HepG2 (cell line): ENCODE measurements around the gene SLC23A2. TPM values are rescaled to one million over a fixed set of nuclear protein-coding genes. Genes with fewer than 3 reads are reported as not detected.

Source experiments
- ATAC-seq: fragments of 200-7000 bp; cut with Tn5 transposase; 3 replicates; pipeline ENCODE4 v1.9.1; 2020; ENCODE audit warnings: mild to moderate bottlenecking, moderate library complexity
- BruUV-seq: library from RNA; stranded (reverse); fragments of 400-500 nt; replicated peaks from 2 replicates; lab custom pipeline; 2021; lab: Mats Ljungman, UMichigan
- CTCF ChIA-PET: fragments of 300-600 bp; formaldehyde crosslinking; extraction: SDS; loops from one replicate; lab custom pipeline; 2021; ENCODE audit warnings: low total read pairs, inconsistent platforms, low intra/inter-chr PET ratio; lab: Yijun Ruan, JAX
- POLR2A ChIA-PET: fragments of 350-600 bp; sonication (Branson Sonifier 250); formaldehyde crosslinking; loops from one replicate; lab custom pipeline; 2020; ENCODE audit warnings: antibody characterized with exemption, inconsistent platforms; lab: Yijun Ruan, JAX
- DNase-seq: peaks from one replicate; pipeline ENCODE4 v3.0.0-alpha.2; 2015; ENCODE audit warnings: low spot score
- FAIRE-seq: peaks from 3 replicates; lab custom pipeline; 2011; peaks lifted over from hg19 to GRCh38; lab: Jason Lieb, UNC
- H2AFZ ChIP-seq: one replicate; pipeline ENCODE4 v1.6.1; 2011; ENCODE audit warnings: low read length, inconsistent platforms
- H3K27ac ChIP-seq: fragments of 300-600 bp; 3 replicates; pipeline ENCODE4 v1.8.0; 2011; ENCODE audit warnings: mixed run types, mild to moderate bottlenecking, mixed read lengths, low read length, inconsistent platforms; ENCODE audit not compliant: insufficient read depth; ENCODE audit errors: extremely low read length
- H3K27me3 ChIP-seq, 2 experiments: fragments of 200-600 bp in 1 of 2; 2 replicates in 1 of 2; 3 replicates in 1 of 2; pipeline versions ENCODE4 v1.6.0 to v1.8.0; 2011; ENCODE audit warnings: low read length in 2 of 2, mild to moderate bottlenecking in 2 of 2, moderate library complexity in 2 of 2, inconsistent platforms in 1 of 2; ENCODE audit not compliant: insufficient read depth in 2 of 2, control insufficient read depth in 1 of 2
- H3K36me3 ChIP-seq, 2 experiments: fragments of 200-600 bp in 1 of 2; replicated peaks in 1 of 2; 2 replicates in 1 of 2; 3 replicates in 1 of 2; pipeline versions ENCODE4 v1.5.1 to v1.8.0; 2011; ENCODE audit warnings: low read length in 2 of 2, inconsistent platforms in 1 of 2; ENCODE audit not compliant: insufficient read depth in 2 of 2, control insufficient read depth in 1 of 2
- H3K4me1 ChIP-seq: 2 replicates; pipeline ENCODE4 v1.5.1; 2012; ENCODE audit warnings: low read length, inconsistent platforms; ENCODE audit not compliant: insufficient read depth
- H3K4me2 ChIP-seq: 2 replicates; pipeline ENCODE4 v1.6.0; 2011; ENCODE audit warnings: low read depth, low read length, inconsistent platforms
- H3K4me3 ChIP-seq, 3 experiments: fragments of 200-600 bp in 1 of 3; sonication (generic), shearing (Covaris generic) in 1 of 3; replicated peaks in 1 of 3; 2 replicates each; pipeline ENCODE4 v1.5.1; 2011 to 2016; ENCODE audit warnings: low read length in 3 of 3, inconsistent platforms in 2 of 3, low read depth in 2 of 3, mild to moderate bottlenecking in 2 of 3, control low read depth in 1 of 3, mixed read lengths in 1 of 3; ENCODE audit not compliant: insufficient read depth in 1 of 3
- H3K79me2 ChIP-seq: one replicate; pipeline ENCODE4 v1.6.1; 2011; ENCODE audit warnings: low read length, inconsistent platforms; ENCODE audit not compliant: insufficient read depth
- H3K9ac ChIP-seq: 2 replicates; pipeline ENCODE4 v1.6.0; 2011; ENCODE audit warnings: mild to moderate bottlenecking, low read depth, low read length, inconsistent platforms; ENCODE audit not compliant: insufficient read depth
- H3K9me3 ChIP-seq: 2 replicates; pipeline ENCODE4 v1.5.1; 2012; ENCODE audit warnings: mild to moderate bottlenecking, low read length
- H4K20me1 ChIP-seq: 2 replicates; pipeline ENCODE4 v1.6.0; 2011; ENCODE audit warnings: inconsistent platforms, mild to moderate bottlenecking, low read length, moderate library complexity; ENCODE audit not compliant: insufficient read depth
- CCDC6 ChIP-seq: sonication (generic); formaldehyde crosslinking; IDR thresholded peaks from 2 replicates; pipeline ENCODE4 v1.8.1; 2022; ENCODE audit warnings: mild to moderate bottlenecking, missing genetic modification reagents, moderate library complexity
- CHD4 ChIP-seq: fragments of 200-600 bp; sonication (generic); IDR thresholded peaks from 2 replicates; pipeline ENCODE4 v1.7.0; 2017; ENCODE audit warnings: mild to moderate bottlenecking, low read length, borderline replicate concordance
- ERF ChIP-seq: IDR thresholded peaks from 2 replicates; pipeline ENCODE4 v1.6.1; 2018; ENCODE audit warnings: missing biosample characterization, missing genetic modification reagents
- HCFC1 ChIP-seq: fragments of 150-350 bp; IDR thresholded peaks from 2 replicates; pipeline ENCODE4 v1.6.1; 2014; ENCODE audit warnings: low read depth, low read length
- HNF4A ChIP-seq: sonication (generic); formaldehyde crosslinking; IDR thresholded peaks from 2 replicates; pipeline ENCODE4 v1.4.0; 2020; ENCODE audit warnings: missing genetic modification reagents
- PATZ1 ChIP-seq: sonication (generic); formaldehyde crosslinking; IDR thresholded peaks from 2 replicates; pipeline ENCODE4 v1.4.0; 2020; ENCODE audit warnings: missing genetic modification reagents
- POGK ChIP-seq: sonication (generic); formaldehyde crosslinking; conservative IDR thresholded peaks from 2 replicates; pipeline ENCODE4 v1.8.0; 2022; ENCODE audit warnings: mild to moderate bottlenecking, moderate library complexity, missing genetic modification reagents
- SIX1 ChIP-seq: sonication (generic); formaldehyde crosslinking; IDR thresholded peaks from 2 replicates; pipeline ENCODE4 v1.4.0; 2020; ENCODE audit warnings: missing genetic modification reagents, borderline replicate concordance
- ZBTB42 ChIP-seq: sonication (generic); formaldehyde crosslinking; IDR thresholded peaks from 2 replicates; pipeline ENCODE4 v1.5.0; 2020; ENCODE audit warnings: mild to moderate bottlenecking, missing genetic modification reagents
- ZBTB7A ChIP-seq: sonication (generic); formaldehyde crosslinking; IDR thresholded peaks from 2 replicates; pipeline ENCODE4 v1.8.0; 2022; ENCODE audit warnings: mild to moderate bottlenecking, missing genetic modification reagents
- ZBTB7B ChIP-seq: sonication (generic); formaldehyde crosslinking; IDR thresholded peaks from 2 replicates; pipeline ENCODE4 v1.4.0; 2020; ENCODE audit warnings: missing genetic modification reagents
- ZSCAN25 ChIP-seq: sonication (generic); formaldehyde crosslinking; IDR thresholded peaks from 2 replicates; pipeline ENCODE4 v1.8.0; 2022; ENCODE audit warnings: mild to moderate bottlenecking, missing genetic modification reagents
- WGBS: methylation state at CpG from one replicate; pipeline ENCODE4 v1.1.6; 2017; ENCODE audit warnings: low lambda C conversion rate; 5-methylcytosine and 5-hydroxymethylcytosine counted together
- in situ Hi-C: cut with HindIII; loops from 2 replicates; pipeline ENCODE4 v1.10.0; 2017; ENCODE audit warnings: low pct_unique_long_range_greater_than_20kb; ENCODE audit not compliant: extremely low pct_ligation_motif_present
- intact Hi-C: fragments of 100-400 bp; cut with micrococcal nuclease; formaldehyde crosslinking; loops from one replicate; pipeline ENCODE4 v1.10.0; 2022; ENCODE audit not compliant: unreplicated experiment
- polyA plus RNA-seq, 8 experiments: library from polyadenylated mRNA; depleted of rRNA in 3 of 8; stranded (reverse) in 7 of 8; unstranded in 1 of 8; fragments of >200 nt; fragmentation: Illumina TruSeq in 4 of 8; extraction: Trizol in 4 of 8; gene quantifications; 2 replicates each; pipeline versions ENCODE4 v1.2.1 to v1.2.3, GENCODE V29; 2011 to 2016; ENCODE audit warnings: low read depth in 4 of 8, missing spikeins in 1 of 8, mixed read lengths in 1 of 8; ENCODE audit not compliant: insufficient read depth in 1 of 8
- total RNA-seq, 5 experiments: library from RNA; depleted of rRNA; stranded (reverse); fragments of >200 nt; fragmentation: Illumina TruSeq; extraction: Trizol; gene quantifications; 2 replicates each; pipeline ENCODE4 v1.2.3, GENCODE V29; 2016; ENCODE audit warnings: low read depth in 1 of 5
- TF ChIP-seq, protein P1 (sequence below): sonication (generic); formaldehyde crosslinking; IDR thresholded peaks from 2 replicates; pipeline ENCODE4 v1.4.0; 2020; ENCODE audit warnings: missing genetic modification reagents
- TF ChIP-seq, protein P2 (sequence below): sonication (generic); formaldehyde crosslinking; conservative IDR thresholded peaks from 2 replicates; pipeline ENCODE4 v1.4.0; 2020; ENCODE audit warnings: mild to moderate bottlenecking, missing genetic modification reagents, moderate library complexity

Gene SLC23A2
- total and polyA plus RNA-seq, 2 of the 13 experiments (the other 11 are each of a cell fraction or from before 2014, with no cell fraction given): 42.2 to 51.2 TPM

- DNase-seq (no peak), FAIRE-seq (peak; percentile 52), ATAC-seq (peak; percentile 38)
- H3K27ac ChIP-seq: peak overlapping the region; percentile 29
- H3K27me3 ChIP-seq: no peaks in the 10 kb centered on the region
- H3K79me2 ChIP-seq: peaks cover 6% of the 10 kb centered on the region
- peak overlapping the region in 1 of 3 experiments; percentile 3; a peak in 1 of 6 replicates for H3K4me3 ChIP-seq
- no peak overlapping the region for H2AFZ ChIP-seq
- 15% methylated on average over 4 of the region's 4 CpGs for WGBS
- H3K4me2 ChIP-seq: peak overlapping the region; percentile 20; the same call in 1 of the 2 replicates
- ChIA-PET POLR2A (no interaction called here), CTCF (no interaction called here)
- in situ Hi-C loops: no loop called here
- intact Hi-C loops: no loop called here
- peaks cover 60% of the 10 kb centered on the region for H3K4me1 ChIP-seq
- H4K20me1 ChIP-seq: no peaks in the 10 kb centered on the region
- no peak overlapping the region for H3K9ac ChIP-seq
- no TSS peak for BruUV-seq
- peaks cover 35 to 54% of the 10 kb centered on the region in 2 experiments for H3K36me3 ChIP-seq
- no peaks in the 10 kb centered on the region for H3K9me3 ChIP-seq
- TF ChIP-seq, protein P1, sequence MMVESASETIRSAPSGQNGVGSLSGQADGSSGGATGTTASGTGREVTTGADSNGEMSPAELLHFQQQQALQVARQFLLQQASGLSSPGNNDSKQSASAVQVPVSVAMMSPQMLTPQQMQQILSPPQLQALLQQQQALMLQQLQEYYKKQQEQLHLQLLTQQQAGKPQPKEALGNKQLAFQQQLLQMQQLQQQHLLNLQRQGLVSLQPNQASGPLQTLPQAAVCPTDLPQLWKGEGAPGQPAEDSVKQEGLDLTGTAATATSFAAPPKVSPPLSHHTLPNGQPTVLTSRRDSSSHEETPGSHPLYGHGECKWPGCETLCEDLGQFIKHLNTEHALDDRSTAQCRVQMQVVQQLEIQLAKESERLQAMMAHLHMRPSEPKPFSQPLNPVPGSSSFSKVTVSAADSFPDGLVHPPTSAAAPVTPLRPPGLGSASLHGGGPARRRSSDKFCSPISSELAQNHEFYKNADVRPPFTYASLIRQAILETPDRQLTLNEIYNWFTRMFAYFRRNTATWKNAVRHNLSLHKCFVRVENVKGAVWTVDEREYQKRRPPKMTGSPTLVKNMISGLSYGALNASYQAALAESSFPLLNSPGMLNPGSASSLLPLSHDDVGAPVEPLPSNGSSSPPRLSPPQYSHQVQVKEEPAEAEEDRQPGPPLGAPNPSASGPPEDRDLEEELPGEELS (CRISPR knock-in tag): 0 out of 2 replicates have a peak, but pooled peaks have one; percentile 38
- 0 out of 2 replicates have a peak, but pooled peaks have one; percentile 54 for TF ChIP-seq ZBTB7B (CRISPR knock-in tag)
- no peak for TF ChIP-seq ZBTB7A (CRISPR knock-in tag)
- TF ChIP-seq, protein P2, sequence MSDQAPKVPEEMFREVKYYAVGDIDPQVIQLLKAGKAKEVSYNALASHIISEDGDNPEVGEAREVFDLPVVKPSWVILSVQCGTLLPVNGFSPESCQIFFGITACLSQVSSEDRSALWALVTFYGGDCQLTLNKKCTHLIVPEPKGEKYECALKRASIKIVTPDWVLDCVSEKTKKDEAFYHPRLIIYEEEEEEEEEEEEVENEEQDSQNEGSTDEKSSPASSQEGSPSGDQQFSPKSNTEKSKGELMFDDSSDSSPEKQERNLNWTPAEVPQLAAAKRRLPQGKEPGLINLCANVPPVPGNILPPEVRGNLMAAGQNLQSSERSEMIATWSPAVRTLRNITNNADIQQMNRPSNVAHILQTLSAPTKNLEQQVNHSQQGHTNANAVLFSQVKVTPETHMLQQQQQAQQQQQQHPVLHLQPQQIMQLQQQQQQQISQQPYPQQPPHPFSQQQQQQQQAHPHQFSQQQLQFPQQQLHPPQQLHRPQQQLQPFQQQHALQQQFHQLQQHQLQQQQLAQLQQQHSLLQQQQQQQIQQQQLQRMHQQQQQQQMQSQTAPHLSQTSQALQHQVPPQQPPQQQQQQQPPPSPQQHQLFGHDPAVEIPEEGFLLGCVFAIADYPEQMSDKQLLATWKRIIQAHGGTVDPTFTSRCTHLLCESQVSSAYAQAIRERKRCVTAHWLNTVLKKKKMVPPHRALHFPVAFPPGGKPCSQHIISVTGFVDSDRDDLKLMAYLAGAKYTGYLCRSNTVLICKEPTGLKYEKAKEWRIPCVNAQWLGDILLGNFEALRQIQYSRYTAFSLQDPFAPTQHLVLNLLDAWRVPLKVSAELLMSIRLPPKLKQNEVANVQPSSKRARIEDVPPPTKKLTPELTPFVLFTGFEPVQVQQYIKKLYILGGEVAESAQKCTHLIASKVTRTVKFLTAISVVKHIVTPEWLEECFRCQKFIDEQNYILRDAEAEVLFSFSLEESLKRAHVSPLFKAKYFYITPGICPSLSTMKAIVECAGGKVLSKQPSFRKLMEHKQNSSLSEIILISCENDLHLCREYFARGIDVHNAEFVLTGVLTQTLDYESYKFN (CRISPR knock-in tag): peak; percentile 53
- peak; percentile 95 for TF ChIP-seq ZSCAN25
- TF ChIP-seq ZBTB42 (CRISPR knock-in tag): no peak
- no peak for TF ChIP-seq ERF (CRISPR knock-in tag)
- TF ChIP-seq HNF4A (CRISPR knock-in tag): peak; percentile 62
- peak; percentile 39; the same call in 1 of the 2 replicates for TF ChIP-seq PATZ1 (CRISPR knock-in tag)
- TF ChIP-seq CCDC6 (CRISPR knock-in tag): no peak
- TF ChIP-seq HCFC1: no peak
- 0 out of 2 replicates have a peak, but pooled peaks have one; percentile 24 for TF ChIP-seq POGK (CRISPR knock-in tag)
- TF ChIP-seq CHD4: peak; percentile 58; the same call in 1 of the 2 replicates
- 0 out of 2 replicates have a peak, but pooled peaks have one; percentile 21 for TF ChIP-seq SIX1 (CRISPR knock-in tag)
Observed at GRCh38 chr20:4902788-4903187, 98.5 kb downstream of the SLC23A2 start.
